A549 treated with AZD9567 at 1 μM for 4 hours (cell line): ENCODE results near the gene ROPN1. TPM values are rescaled to one million over a fixed set of nuclear protein-coding genes. Genes with fewer than 3 reads are reported as not detected.

Source experiments
- total RNA-seq: library from RNA; stranded (reverse); fragments of 200-300 nt; extraction: Qiagen RNA extraction; gene quantifications from 5 replicates; pipeline ENCODE4 v1.2.3, GENCODE V29; 2022; ENCODE audit not compliant: insufficient read depth

The ROPN1 gene
- not detected in 5 replicates for total RNA-seq

DNA sequence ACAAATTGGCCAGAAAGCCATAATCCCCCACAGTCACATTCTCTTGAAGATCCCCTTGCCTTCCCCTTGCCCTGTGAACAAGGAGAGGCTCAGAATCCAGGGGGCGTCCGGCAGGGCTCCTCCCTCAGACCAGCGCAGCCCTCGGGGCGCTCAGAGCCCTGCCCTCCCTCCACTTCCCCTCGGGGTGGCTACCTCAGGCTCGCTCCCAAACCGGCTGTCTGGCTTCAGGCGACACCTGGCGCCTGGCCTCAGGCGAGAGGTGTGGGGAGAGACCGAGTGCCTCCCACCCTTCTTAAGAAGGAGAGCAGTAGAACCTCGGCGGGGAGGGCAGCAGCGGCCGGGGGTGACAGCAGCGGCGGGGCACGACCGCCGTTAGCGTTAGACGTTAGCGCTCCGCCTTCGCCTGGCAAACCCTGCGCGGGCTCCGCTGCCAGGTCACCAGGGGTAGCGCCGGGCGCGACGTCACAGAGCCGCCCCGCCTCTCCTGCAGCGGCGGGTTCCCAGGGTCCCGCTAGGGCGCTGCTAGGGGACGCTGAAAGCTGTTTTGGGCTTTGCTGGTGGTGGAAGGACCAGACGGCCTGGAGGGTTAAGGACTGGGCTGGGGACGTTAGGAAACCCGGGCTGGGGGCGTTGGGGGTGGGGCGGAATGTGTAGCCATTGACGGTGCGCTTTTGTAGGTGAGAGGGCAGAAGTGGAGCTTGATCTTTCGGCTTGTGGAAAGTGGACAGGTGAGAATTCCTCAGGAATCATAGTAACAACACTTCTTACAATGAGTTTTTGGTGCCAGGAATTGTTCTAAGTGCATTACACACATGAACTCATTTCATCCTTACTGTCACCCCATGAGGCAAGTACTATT is at the start of gene ROPN1:
Gene ROPN1, minus strand, starts transcription at position 395 of the 859 bp plus-strand sequence. CDS start 11,643 bp downstream, outside the sequence.

DNA sequence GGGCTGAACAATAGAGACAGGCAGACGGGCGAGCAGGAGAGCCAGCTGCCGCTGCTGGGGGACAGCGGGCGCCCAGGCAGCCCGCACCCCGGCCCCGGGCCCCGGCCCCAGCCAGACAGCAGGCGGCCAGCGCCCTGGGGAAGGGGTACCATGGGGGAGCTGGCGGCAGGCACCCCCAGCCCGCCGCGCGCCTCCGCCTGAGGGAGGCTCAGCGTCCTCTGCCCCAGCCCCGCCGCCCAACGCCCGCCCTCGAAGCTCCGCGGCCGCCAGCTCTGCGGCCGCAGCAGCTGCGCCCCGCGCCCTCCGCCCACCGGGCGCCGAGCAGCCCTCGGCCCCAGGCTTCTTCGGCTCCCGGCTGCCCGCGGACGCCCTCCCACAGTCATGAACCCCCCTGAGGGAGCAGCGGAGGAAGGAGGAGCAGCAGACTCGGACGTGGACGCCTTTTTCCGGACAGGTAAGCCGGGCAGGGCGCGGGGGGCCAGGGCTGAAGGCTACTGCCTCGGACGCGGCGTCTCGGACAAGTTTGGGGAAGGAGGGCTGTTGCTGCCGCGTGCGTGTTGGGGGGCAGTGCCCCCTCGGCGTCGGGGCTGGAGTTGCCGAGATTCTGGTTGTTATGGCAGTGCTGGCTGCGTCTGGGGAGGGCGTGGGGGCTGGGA is 41.6 kb upstream of the ROPN1 start, which contains the start of gene KALRN:
Gene KALRN, plus strand, starts transcription at position 10 of the 656 bp plus-strand sequence.

DNA sequence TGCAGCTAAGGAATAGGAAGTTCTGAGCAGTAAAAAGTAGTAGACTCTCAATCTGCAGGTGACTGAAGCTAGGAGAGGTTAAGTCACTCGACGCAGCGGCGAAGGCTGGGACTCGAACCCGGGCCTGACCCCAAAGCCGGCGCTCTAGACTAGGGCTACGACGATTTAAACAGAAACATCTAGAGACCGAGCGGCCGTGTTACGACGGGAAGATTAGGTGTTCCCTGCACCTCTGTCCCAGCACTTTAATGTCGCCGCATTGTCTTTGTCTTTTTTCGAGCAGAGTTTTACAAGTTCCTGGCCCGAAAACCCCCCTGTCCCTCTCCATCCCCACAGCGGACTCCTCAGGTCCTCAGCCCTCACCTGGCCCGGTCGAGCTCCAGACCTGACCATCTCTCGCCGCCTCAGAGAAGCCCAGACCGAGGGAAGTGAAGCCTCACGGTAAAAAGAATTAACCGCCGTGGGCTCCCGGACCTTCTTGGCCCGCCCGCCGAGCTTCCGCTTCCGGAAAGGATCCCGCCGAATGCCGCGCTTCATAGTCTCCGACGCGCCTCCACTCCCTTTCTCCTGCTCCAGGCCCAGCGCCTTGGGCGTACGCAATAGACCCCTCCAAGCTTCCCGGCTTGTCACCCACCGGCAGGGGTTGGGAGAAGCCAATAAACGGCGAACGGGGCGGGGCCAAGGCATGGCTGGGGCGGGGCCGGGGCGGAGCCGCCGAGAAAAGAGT is 31.0 kb downstream of the ROPN1 start, which contains the start of gene CCDC14:
Gene CCDC14, minus strand, starts transcription at position 449 of the 727 bp plus-strand sequence. Its CDS starts 56 bp downstream, at position 393.

Other genes with a start within 250 kb of the ROPN1 start
- gene MYLK, start 107.8 kb downstream of the ROPN1 start, total RNA-seq, result 11.9 to 19.9 TPM (median 12.8 TPM) in 5 replicates
- gene CCDC14, start 30.9 kb downstream of the ROPN1 start, total RNA-seq, result 19.4 to 23.4 TPM (median 21.5 TPM) in 5 replicates
- 1.4 to 2.1 TPM (median 1.7 TPM) in 5 replicates for gene KALRN, start 41.2 kb upstream of the ROPN1 start, total RNA-seq